GM23248 (cell line): Measurements from ENCODE around the gene EGLN2. TPM values are rescaled to one million over a fixed set of nuclear protein-coding genes. Genes with fewer than 3 reads are reported as not detected.

ENCODE experiments used
- DNase-seq: peaks from one replicate; pipeline ENCODE4 v3.0.0-alpha.2; 2015
- H2AFZ ChIP-seq: fragments of 200-600 bp; sonication (generic); 2 replicates; pipeline ENCODE4 v1.6.1; 2016; ENCODE audit warnings: antibody characterized with exemption
- H3F3A ChIP-seq: fragments of 200-600 bp; sonication (generic); 2 replicates; pipeline ENCODE4 v1.6.1; 2016; ENCODE audit warnings: mild to moderate bottlenecking, antibody characterized with exemption, mixed run types; ENCODE audit not compliant: insufficient read depth
- H3K27ac ChIP-seq: fragments of 200-600 bp; sonication (generic); 2 replicates; pipeline ENCODE4 v1.5.1; 2016; ENCODE audit warnings: mild to moderate bottlenecking
- H3K27me3 ChIP-seq: fragments of 200-600 bp; sonication (generic); replicated peaks from 2 replicates; pipeline ENCODE4 v1.6.1; 2016; ENCODE audit warnings: mild to moderate bottlenecking; ENCODE audit not compliant: insufficient read depth
- H3K36me3 ChIP-seq: fragments of 200-600 bp; sonication (generic); 2 replicates; pipeline ENCODE4 v1.6.1; 2016; ENCODE audit warnings: low read depth, mild to moderate bottlenecking
- H3K4me1 ChIP-seq: fragments of 200-600 bp; sonication (generic); 2 replicates; pipeline ENCODE4 v1.6.1; 2016; ENCODE audit warnings: mild to moderate bottlenecking; ENCODE audit not compliant: insufficient read depth
- H3K4me2 ChIP-seq: fragments of 200-600 bp; sonication (generic); one replicate; pipeline ENCODE4 v1.6.1; 2016; ENCODE audit warnings: mild to moderate bottlenecking; ENCODE audit not compliant: unreplicated experiment
- H3K4me3 ChIP-seq: fragments of 200-600 bp; sonication (generic); 2 replicates; pipeline ENCODE4 v1.5.1; 2016; ENCODE audit warnings: mild to moderate bottlenecking
- H3K79me2 ChIP-seq: fragments of 200-600 bp; sonication (generic); 2 replicates; pipeline ENCODE4 v1.6.1; 2016; ENCODE audit warnings: mild to moderate bottlenecking; ENCODE audit not compliant: insufficient read depth
- H3K9ac ChIP-seq: fragments of 200-600 bp; sonication (generic); 2 replicates; pipeline ENCODE4 v1.6.1; 2016; ENCODE audit warnings: mild to moderate bottlenecking
- H3K9me2 ChIP-seq: fragments of 200-600 bp; sonication (generic); 2 replicates; pipeline ENCODE4 v1.6.1; 2016; ENCODE audit warnings: mixed run types, mild to moderate bottlenecking, moderate library complexity; ENCODE audit not compliant: insufficient read depth
- H3K9me3 ChIP-seq: fragments of 200-600 bp; sonication (generic); one replicate; pipeline ENCODE4 v1.6.1; 2017; ENCODE audit warnings: low read depth
- H4K20me1 ChIP-seq: fragments of 200-600 bp; sonication (generic); 2 replicates; pipeline ENCODE4 v1.6.0; 2016; ENCODE audit not compliant: insufficient read depth
- EZH2 ChIP-seq: fragments of 200-600 bp; sonication (generic); IDR thresholded peaks from 2 replicates; pipeline ENCODE4 v1.6.1; 2018; ENCODE audit warnings: antibody characterized with exemption, mild to moderate bottlenecking; ENCODE audit not compliant: insufficient read depth, poor library complexity, severe bottlenecking
- EZH2phosphoT487 ChIP-seq: fragments of 200-600 bp; sonication (generic); IDR thresholded peaks from 2 replicates; pipeline ENCODE4 v1.6.1; 2018; ENCODE audit warnings: antibody characterized with exemption, moderate library complexity, mild to moderate bottlenecking, low read depth; ENCODE audit not compliant: insufficient read depth
- WGBS, 2 experiments: methylation state at CpG; one replicate each; pipeline ENCODE4 v1.1.6; 2015 to 2017; ENCODE audit warnings: low lambda C conversion rate in 2 of 2, low coverage in 1 of 2; ENCODE audit errors: missing lambda C conversion rate in 2 of 2; 5-methylcytosine and 5-hydroxymethylcytosine counted together
- in situ Hi-C: fragments of 300-500 bp; cut with MboI; formaldehyde crosslinking; loops from 2 replicates; pipeline ENCODE4 v1.15.0; 2020
- polyA plus RNA-seq: library from polyadenylated mRNA; unstranded; fragments of >200 nt; fragmentation: Nextera tagmentation; extraction: Ambion mirVana; gene quantifications from 2 replicates; pipeline ENCODE4 v1.2.1, GENCODE V29; 2016
- total RNA-seq: library from RNA; depleted of rRNA; stranded (reverse); fragments of >200 nt; shearing (Covaris generic); gene quantifications from 2 replicates; pipeline ENCODE4 v1.2.3, GENCODE V29; 2014

Gene EGLN2
- total and polyA plus RNA-seq, 2 experiments from 2014 or later: 52.5 to 83.3 TPM

DNA sequence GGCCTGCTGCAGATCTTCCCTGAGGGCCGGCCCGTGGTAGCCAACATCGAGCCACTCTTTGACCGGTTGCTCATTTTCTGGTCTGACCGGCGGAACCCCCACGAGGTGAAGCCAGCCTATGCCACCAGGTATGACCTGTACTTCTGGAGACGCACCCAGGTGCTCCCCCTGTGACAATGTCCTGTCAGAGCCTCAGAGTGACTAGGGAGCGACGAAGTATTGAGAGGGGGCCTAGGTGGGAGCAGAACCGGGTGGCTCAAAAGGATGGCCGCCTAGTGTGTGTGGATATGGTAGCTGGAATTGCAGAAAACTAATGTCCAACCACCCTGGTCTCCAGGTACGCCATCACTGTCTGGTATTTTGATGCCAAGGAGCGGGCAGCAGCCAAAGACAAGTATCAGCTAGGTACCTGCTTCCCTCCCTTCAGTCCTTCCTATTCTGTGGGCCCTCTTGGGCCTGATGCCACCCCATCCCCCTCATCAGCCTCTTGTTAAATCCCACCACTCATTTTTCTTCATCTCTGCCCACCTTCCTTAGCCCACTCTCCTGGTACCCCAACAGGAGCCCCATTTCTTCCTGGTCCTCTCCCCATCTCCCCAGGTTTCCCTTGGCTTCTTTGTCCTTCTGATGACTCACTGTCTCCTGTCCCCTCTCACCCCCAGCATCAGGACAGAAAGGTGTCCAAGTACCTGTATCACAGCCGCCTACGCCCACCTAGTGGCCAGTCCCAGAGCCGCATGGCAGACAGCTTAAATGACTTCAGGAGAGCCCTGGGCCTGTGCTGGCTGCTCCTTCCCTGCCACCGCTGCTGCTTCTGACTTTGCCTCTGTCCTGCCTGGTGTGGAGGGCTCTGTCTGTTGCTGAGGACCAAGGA lies 8.4 kb downstream of the EGLN2 start:
- Histone ChIP-seq H3K36me3 (0 out of 2 replicates have a peak, but pooled peaks cover 9% of the 10 kb centered on the region), H3K9me3 (no peaks in the 10 kb centered on the region), H3K27me3 (no peaks in the 10 kb centered on the region), H3K4me1 (peaks cover 27% of the 10 kb centered on the region), H3K9ac (0 out of 2 replicates have a peak overlapping the region, but pooled peaks have one; percentile 46), H2AFZ (no peak overlapping the region), H3K4me2 (no peak overlapping the region), H3K27ac (peak overlapping the region; percentile 57), H3F3A (peaks cover 16% of the 10 kb centered on the region; the same call in 1 of the 2 replicates), H3K4me3 (0 out of 2 replicates have a peak overlapping the region, but pooled peaks have one; percentile 17), H4K20me1 (0 out of 2 replicates have a peak, but pooled peaks cover 4% of the 10 kb centered on the region), H3K9me2 (no peaks in the 10 kb centered on the region), H3K79me2 (peaks cover 81% of the 10 kb centered on the region)
- peak; percentile 24 for DNase-seq
- WGBS, 2 experiments: 71 to 73% methylated on average over 18 of the region's 18 CpGs
- TF ChIP-seq EZH2: no peak
- no peak for TF ChIP-seq EZH2phosphoT487
- in situ Hi-C loops: no loop called here

DNA sequence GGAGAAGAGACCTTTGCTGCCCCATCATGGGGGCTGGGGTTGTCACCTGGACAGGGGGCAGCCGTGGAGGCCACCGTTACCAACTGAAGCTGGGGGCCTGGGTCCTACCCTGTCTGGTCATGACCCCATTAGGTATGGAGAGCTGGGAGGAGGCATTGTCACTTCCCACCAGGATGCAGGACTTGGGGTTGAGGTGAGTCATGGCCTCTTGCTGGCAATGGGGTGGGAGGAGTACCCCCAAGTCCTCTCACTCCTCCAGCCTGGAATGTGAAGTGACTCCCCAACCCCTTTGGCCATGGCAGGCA lies 9.0 kb downstream of the EGLN2 start:
- Histone ChIP-seq H3K36me3 (0 out of 2 replicates have a peak, but pooled peaks cover 9% of the 10 kb centered on the region), H3K4me2 (no peak overlapping the region), H3K27ac (no peak overlapping the region), H3K4me3 (no peak overlapping the region), H3K79me2 (peaks cover 75% of the 10 kb centered on the region), H3K4me1 (peaks cover 21% of the 10 kb centered on the region), H3K9me3 (no peaks in the 10 kb centered on the region), H2AFZ (no peak overlapping the region), H4K20me1 (0 out of 2 replicates have a peak, but pooled peaks cover 4% of the 10 kb centered on the region), H3K9me2 (no peaks in the 10 kb centered on the region), H3K9ac (no peak overlapping the region), H3F3A (peaks cover 15% of the 10 kb centered on the region; the same call in 1 of the 2 replicates), H3K27me3 (no peaks in the 10 kb centered on the region)
- no peak for DNase-seq
- 79% methylated on average over 2 of the region's 2 CpGs; no CpG with 5 or more reads in 1 of the 2 experiments for WGBS, 2 experiments
- in situ Hi-C loops: no loop called here
- TF ChIP-seq EZH2 (no peak), EZH2phosphoT487 (no peak)

GRCh38 chr19:40808497-40808896 lies 9.5 kb downstream of the EGLN2 start:
- no peaks in the 10 kb centered on the region for H3K9me2 ChIP-seq
- WGBS, 2 experiments: 72 to 77% methylated on average over 5 of the region's 5 CpGs
- no peaks in the 10 kb centered on the region for H3K9me3 ChIP-seq
- H3K9ac ChIP-seq: no peak overlapping the region
- H3K27ac ChIP-seq: no peak overlapping the region
- H4K20me1 ChIP-seq: 0 out of 2 replicates have a peak, but pooled peaks cover 4% of the 10 kb centered on the region
- in situ Hi-C loops: no loop called here
- H3K4me3 ChIP-seq: no peak overlapping the region
- peaks cover 16% of the 10 kb centered on the region for H3K4me1 ChIP-seq
- no peak for DNase-seq
- no peak overlapping the region for H2AFZ ChIP-seq
- TF ChIP-seq EZH2phosphoT487 (no peak), EZH2 (no peak)
- peaks cover 69% of the 10 kb centered on the region for H3K79me2 ChIP-seq
- H3K27me3 ChIP-seq: no peaks in the 10 kb centered on the region
- no peak overlapping the region for H3K4me2 ChIP-seq
- 0 out of 2 replicates have a peak, but pooled peaks cover 9% of the 10 kb centered on the region for H3K36me3 ChIP-seq
- H3F3A ChIP-seq: peaks cover 15% of the 10 kb centered on the region; the same call in 1 of the 2 replicates

GRCh38 chr19:40809358-40810086 lies 10.5 kb downstream of the EGLN2 start:
- Histone ChIP-seq H3K36me3 (0 out of 2 replicates have a peak, but pooled peaks cover 9% of the 10 kb centered on the region), H3K27ac (peak overlapping the region; percentile 49; the same call in 1 of the 2 replicates), H4K20me1 (0 out of 2 replicates have a peak, but pooled peaks cover 4% of the 10 kb centered on the region), H3K79me2 (peaks cover 59% of the 10 kb centered on the region), H3K4me3 (no peak overlapping the region), H3F3A (peaks cover 15% of the 10 kb centered on the region; the same call in 1 of the 2 replicates), H3K4me2 (no peak overlapping the region), H3K9me2 (no peaks in the 10 kb centered on the region), H3K9me3 (no peaks in the 10 kb centered on the region), H3K9ac (peak overlapping the region; percentile 60; the same call in 1 of the 2 replicates), H2AFZ (no peak overlapping the region), H3K4me1 (peaks cover 14% of the 10 kb centered on the region), H3K27me3 (no peaks in the 10 kb centered on the region)
- no peak for TF ChIP-seq EZH2phosphoT487
- no peak for TF ChIP-seq EZH2
- 89 to 90% methylated on average over 35 to 39 of the region's 39 CpGs for WGBS, 2 experiments
- no peak for DNase-seq
- in situ Hi-C loops: no loop called here
